Left ventricle myocardium inferior (tissue), 1 donor: Measurements from ENCODE around the gene VPS37D. TPM values are rescaled to one million over a fixed set of nuclear protein-coding genes. Genes with fewer than 3 reads are reported as not detected.

Experiments
- DNase-seq: peaks from one replicate; pipeline ENCODE4 v3.0.0-alpha.2; 2020
- H3K27ac ChIP-seq: fragments of 200-600 bp; replicated peaks from 2 replicates; pipeline ENCODE4 v1.8.0; 2021
- H3K27me3 ChIP-seq: fragments of 200-600 bp; 2 replicates; pipeline ENCODE4 v1.8.0; 2021; ENCODE audit warnings: low read depth
- H3K36me3 ChIP-seq: fragments of 200-600 bp; 2 replicates; pipeline ENCODE4 v1.8.0; 2021
- H3K4me1 ChIP-seq: fragments of 200-600 bp; 2 replicates; pipeline ENCODE4 v1.8.0; 2021
- H3K4me3 ChIP-seq: fragments of 200-600 bp; 2 replicates; pipeline ENCODE4 v1.8.0; 2021; ENCODE audit warnings: mild to moderate bottlenecking, moderate library complexity
- H3K9me3 ChIP-seq: fragments of 200-600 bp; replicated peaks from 2 replicates; pipeline ENCODE4 v1.8.0; 2021
- CTCF ChIP-seq: fragments of 200-600 bp; IDR thresholded peaks from 2 replicates; pipeline ENCODE4 v1.8.0; 2021; ENCODE audit warnings: antibody characterized with exemption, mild to moderate bottlenecking, borderline replicate concordance
- intact Hi-C: fragments of 100-400 bp; cut with micrococcal nuclease; formaldehyde crosslinking; loops from one replicate; pipeline ENCODE4 v1.11.0; 2022
- total RNA-seq: library from RNA; stranded (reverse); fragmentation: NEBNext Ultra II Directional; extraction: Animal tissue kit (Norgen Biotek cat#: 25700); gene quantifications from one replicate; pipeline ENCODE4 v1.2.1, GENCODE V29; 2021
- donor health status: DM: no; HTN: yes; CAD: no; lungs with severe emphysema.

VPS37D gene
- total RNA-seq, 1 donor from 2014 or later, result 3.1 TPM

- H3K27ac ChIP-seq, result no peak overlapping the region
- TF ChIP-seq CTCF, result no peak
- H3K36me3 ChIP-seq, result peaks cover 32% of the 10 kb centered on the region
- no peak for DNase-seq
- H3K27me3 ChIP-seq, result no peaks in the 10 kb centered on the region
- H3K4me3 ChIP-seq, result no peak overlapping the region
- intact Hi-C loops, result no loop called here
- H3K4me1 ChIP-seq, result no peaks in the 10 kb centered on the region
- H3K9me3 ChIP-seq, result no peaks in the 10 kb centered on the region
These were observed 34.6 kb downstream of the VPS37D start for GRCh38 chr7:73702226-73702625.

- no peaks in the 10 kb centered on the region for H3K27me3 ChIP-seq
- H3K4me3 ChIP-seq, result no peak overlapping the region
- DNase-seq, result no peak
- no peaks in the 10 kb centered on the region for H3K4me1 ChIP-seq
- H3K9me3 ChIP-seq, result no peaks in the 10 kb centered on the region
- peaks cover 27% of the 10 kb centered on the region for H3K36me3 ChIP-seq
- intact Hi-C loops, result no loop called here
- no peak for TF ChIP-seq CTCF
- no peak overlapping the region for H3K27ac ChIP-seq
These were observed 35.0 kb downstream of the VPS37D start for GRCh38 chr7:73702665-73703064.

GRCh38 chr7:73703225-73703624 lies 35.6 kb downstream of the VPS37D start:
- intact Hi-C loops, result no loop called here
- H3K27ac ChIP-seq, result no peak overlapping the region
- no peaks in the 10 kb centered on the region for H3K4me1 ChIP-seq
- no peak for TF ChIP-seq CTCF
- DNase-seq, result no peak
- no peaks in the 10 kb centered on the region for H3K27me3 ChIP-seq
- peaks cover 22% of the 10 kb centered on the region for H3K36me3 ChIP-seq
- no peak overlapping the region for H3K4me3 ChIP-seq
- no peaks in the 10 kb centered on the region for H3K9me3 ChIP-seq

- intact Hi-C loops, result no loop called here
- no peaks in the 10 kb centered on the region for H3K4me1 ChIP-seq
- H3K36me3 ChIP-seq, result peaks cover 14% of the 10 kb centered on the region
- no peak overlapping the region for H3K27ac ChIP-seq
- H3K27me3 ChIP-seq, result no peaks in the 10 kb centered on the region
- DNase-seq, result peak; percentile 45
- no peaks in the 10 kb centered on the region for H3K9me3 ChIP-seq
- peak overlapping the region; percentile 37 for H3K4me3 ChIP-seq
- TF ChIP-seq CTCF, result no peak
These were observed 36.4 kb downstream of the VPS37D start for GRCh38 chr7:73703757-73704639.

- no peak for DNase-seq
- no peak overlapping the region for H3K27ac ChIP-seq
These were observed 37.3 kb downstream of the VPS37D start for GRCh38 chr7:73704640-73705550.

More at GRCh38 chr7:73704640-73705550, 37.3 kb downstream of the VPS37D start:
- Histone ChIP-seq H3K9me3 (no peaks in the 10 kb centered on the region), H3K4me3 (no peak overlapping the region), H3K36me3 (peaks cover 5% of the 10 kb centered on the region), H3K27me3 (no peaks in the 10 kb centered on the region), H3K4me1 (no peaks in the 10 kb centered on the region)
- TF ChIP-seq CTCF, result no peak
- intact Hi-C loops, result no loop called here
